Stimulated activated CD8-positive, alpha-beta memory T cell treated with anti-CD3 and anti-CD28 coated beads, Interleukin-7, amount 100 ng/mL, for 48 hours (primary cell): Measurements from ENCODE around the gene ELMO2.

ENCODE experiments used
- DNase-seq, 2 donors: peaks; one replicate each; pipeline ENCODE4 v3.0.0-alpha.2; 2020; ENCODE audit warnings: low read depth in 1 of 2; ENCODE audit errors: extremely low read depth in 1 of 2

The ELMO2 gene

DNA sequence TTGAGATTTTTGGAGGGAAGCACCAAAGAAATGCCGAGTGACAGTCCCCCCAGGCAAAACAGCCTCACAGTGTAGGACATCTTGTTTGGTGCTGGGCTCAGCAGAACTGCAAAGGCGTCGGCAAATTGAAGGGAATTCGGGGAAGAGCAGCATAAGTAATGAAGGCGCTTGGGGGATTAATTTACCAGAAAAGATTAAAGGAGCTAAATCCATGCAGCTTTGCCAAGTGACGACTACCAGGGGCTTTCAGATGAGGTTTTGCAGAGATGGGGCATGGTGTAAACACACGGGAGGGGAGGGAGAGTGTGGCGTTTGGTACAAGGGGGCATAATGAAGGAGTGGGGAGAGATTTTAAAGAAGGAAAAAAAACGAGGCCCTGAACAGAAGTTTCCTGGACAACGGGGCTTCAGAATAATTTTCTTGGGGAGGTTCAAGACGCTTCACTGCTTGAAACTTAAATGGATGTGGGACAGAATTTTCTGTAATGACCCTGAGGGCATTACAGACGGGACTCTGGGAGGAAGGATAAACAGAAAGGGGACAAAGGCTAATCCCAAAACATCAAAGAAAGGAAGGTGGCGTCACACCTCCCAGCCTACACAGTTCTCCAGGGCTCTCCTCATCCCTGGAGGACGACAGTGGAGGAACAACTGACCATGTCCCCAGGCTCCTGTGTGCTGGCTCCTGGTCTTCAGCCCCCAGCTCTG, 52.8 kb downstream of the ELMO2 start:
- DNase-seq = no peak

DNA sequence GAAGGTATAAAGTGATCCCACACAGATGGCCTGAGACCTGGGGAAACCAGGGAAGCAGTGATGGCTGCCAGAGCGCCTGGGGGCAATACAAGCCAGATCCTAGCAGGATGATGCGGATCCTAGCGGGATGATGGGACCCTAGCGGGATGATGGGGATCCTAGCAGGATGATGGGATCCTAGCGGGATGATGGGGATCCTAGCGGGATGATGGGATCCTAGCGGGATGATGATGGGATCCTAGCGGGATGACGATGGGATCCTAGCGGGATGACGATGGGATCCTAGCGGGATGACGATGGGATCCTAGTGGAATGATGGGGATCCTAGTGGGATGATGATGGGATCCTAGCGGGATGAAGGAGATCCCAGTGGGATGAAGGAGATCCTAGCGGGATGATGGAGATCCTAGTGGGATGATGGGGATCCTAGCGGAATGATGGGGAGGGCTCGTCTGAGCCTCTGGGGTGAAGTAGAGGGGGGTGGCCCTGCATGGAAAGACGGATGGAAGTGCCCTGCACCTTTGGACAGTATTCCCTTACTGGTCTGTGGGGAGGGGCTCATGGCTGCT, 54.0 kb downstream of the ELMO2 start:
- no peak for DNase-seq

DNA sequence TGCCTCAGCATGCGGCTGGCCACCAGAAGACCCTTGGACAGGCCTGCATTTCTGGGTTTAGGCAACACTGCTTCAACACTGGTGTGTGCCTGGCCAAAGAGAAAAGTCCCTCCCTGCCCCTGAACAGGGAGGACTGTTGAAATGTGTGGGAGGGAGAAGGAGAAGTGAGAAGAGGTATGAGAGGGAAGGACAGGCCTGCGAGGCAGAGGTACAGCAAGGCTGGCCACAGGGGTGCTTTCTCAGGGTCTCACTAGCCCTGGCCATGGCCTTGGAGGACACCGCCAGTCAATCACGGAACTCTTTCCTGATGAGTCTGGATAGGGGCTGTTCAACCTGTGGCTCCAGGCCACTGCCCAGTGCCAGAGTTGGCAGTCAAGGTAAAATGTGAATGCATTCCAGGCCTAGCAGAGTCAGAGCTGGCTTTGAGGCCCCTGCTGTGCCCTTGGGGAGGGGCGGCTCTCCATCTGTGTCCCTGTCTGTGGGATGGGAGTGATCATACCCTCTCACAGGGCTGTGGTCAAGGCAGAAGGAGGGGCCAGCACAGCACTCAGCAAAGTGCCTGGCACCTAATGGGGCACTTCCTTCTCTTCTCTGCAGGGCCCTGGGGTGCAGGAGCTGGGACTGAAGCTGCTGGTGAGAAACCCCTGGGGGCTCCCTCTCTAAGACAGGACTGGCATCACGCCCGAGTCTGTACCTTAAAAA, 54.9 kb downstream of the ELMO2 start:
- no peak for DNase-seq

DNA sequence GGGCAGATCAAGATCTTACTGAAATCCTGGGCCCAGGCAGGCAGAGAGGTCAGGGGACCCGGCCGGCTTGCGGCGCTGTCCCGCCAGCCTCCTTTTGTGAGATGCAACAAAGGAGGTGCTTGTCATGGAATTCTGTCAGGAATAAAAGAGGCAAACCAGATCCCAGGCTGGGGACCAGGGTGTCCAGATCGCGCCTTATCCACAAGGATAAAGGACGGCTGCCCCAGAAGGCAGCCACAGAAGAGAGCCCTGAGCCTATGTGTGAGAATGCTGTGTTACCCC, 55.5 kb downstream of the ELMO2 start:
- no peak for DNase-seq

DNA sequence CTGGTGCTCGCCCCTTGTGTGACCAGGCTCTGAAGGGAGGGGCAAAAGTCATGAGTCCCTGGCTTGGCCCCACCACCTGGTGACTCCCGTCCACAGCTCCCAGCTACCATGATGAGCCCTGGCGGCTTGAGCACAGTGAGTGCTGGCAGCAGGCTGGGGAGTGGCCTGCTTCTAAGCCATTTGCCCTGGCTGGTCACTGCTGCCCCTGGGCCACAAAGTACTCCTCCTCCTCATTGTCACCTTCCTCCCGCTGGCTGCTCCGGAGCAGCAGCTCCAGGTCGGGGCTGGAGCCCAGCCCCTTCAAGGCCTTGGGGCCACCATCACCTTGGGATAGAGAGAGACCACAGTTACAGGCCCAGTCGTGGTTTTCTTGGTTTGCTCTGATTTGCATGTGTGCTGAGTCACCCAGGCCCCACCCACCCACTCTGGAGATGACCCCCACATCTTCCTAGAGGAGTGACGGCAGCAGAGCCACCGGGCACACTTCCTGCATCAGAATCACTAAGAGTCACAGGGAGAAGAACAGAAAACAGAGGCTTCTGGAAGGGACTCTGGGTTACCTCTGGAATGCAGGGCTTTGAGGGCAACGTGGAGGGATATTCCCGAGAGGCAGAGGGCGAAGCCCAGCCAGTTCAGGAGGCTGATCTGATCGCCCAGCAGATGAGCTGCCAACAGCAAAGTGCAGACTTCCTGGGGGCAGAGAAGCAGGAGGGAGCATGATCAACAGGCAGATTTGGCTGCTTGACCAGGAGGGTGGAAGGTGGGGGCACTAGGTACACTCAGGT, 56.0 kb downstream of the ELMO2 start:
- DNase-seq = no peak

DNA sequence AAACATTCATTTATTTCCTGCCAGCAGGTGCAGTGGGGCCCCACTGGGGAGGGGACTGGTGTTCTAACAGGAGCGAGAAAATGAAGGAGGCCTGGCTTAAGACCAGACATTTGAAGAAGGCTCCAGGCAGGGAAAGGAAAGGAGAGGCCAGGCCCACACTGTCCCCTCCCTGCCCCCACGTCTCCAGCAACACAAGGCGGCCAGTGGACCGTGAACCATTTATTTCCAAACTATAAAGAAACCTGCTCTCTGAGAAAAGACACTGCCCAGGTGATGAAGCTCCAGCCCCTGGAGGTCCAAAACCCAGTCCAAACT, 56.7 kb downstream of the ELMO2 start:
- DNase-seq = no peak

DNA sequence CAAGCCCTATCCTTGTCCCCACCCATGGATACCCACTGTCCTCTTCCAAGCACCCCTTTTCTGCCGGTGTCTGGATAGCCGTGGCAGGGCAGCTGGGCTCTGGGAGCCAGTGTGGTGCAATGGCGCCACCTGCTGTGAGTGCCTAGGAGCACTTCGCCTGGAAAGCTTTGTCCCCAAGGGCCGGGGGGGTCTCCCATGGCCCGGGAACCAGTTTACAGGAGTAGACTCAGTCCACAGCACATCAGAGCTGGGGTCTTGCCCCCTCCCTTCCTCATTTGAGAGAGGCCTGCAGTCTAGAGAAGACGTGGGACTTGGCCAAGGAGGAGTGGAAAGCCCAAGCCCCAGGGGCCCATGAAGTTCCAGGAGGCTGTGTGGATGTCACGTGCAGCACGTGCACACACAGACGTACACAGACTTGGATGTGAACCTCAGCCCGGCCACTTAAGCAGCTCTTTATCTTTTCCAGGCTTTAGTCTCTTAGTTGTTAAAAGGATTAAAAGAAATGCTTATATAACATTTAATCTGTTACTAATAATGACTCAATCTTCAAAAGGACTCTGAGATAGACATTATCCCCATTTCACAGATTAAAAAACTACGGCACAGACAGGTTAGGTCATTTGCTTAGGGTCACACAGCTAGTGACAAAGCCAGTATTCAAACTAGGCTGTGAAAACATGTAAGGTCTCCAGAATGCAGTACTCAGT, 57.2 kb downstream of the ELMO2 start:
- peak in 1 of 2 donors; percentile 19 for DNase-seq

DNA sequence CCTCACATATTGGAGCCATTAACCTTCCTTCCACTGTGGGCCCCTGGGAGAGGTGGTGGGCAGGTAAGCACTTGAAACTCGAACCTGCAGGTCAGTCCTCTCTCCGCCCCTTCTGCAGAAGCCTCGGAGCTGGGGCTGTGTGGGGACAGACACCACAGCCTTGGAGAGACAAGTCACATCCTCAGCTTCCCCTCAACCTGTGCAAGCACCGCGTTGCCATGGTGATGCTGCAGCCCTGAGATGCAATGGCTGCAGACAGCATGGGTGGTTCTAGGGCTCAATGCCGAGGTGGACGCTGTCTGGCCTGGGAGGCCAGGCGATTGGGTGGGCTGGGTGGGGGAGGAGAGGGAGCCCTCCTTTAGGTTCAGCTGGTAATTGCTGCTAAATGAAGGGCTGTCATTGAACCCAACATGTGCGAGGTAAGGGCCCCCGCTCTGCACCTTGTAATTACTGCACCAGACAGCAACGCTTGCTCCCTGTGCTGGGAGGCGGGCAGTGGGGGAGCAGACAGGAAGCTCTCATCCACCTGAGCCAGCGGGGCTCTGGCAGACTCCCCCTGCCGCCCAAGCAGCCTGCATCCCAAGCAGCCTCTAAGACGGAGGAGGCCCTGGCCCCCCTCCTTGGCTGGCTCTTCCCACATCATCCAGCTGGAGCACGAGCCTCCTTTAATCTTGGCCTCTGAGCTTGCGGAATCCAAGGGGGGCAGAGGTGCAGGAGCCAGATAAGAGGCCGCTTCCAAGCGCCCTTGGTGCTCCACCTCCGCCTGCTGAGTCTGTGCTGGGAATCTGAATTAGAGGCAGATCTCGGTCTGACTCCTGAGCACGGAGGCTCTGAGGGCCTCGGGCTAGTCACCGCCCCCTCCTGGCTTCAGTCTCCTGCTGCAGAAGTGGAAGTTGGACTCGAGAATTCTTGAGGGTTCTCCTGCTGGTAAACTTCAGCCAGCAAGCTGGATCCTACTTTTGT, 58.3 kb downstream of the ELMO2 start:
- DNase-seq = no peak

DNA sequence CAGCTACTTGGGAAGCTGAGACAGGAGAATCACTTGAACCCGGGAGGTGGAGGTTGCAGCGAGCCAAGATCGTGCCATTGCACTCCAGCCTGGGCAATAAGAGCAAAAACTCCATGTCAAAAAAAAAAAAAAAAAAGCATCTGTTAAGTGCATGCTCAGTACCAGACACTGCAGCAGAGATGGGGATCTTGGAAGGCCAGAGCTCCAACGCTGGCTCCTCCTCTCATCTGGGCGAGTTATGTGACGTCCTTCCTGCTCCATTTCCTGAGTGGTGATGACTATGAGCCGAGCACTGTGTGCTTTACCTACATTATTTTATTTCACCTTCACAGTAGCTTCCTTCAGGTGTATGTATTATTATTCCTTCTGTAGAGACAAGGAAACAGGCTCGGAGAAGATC, 59.6 kb downstream of the ELMO2 start:
- no peak for DNase-seq

DNA sequence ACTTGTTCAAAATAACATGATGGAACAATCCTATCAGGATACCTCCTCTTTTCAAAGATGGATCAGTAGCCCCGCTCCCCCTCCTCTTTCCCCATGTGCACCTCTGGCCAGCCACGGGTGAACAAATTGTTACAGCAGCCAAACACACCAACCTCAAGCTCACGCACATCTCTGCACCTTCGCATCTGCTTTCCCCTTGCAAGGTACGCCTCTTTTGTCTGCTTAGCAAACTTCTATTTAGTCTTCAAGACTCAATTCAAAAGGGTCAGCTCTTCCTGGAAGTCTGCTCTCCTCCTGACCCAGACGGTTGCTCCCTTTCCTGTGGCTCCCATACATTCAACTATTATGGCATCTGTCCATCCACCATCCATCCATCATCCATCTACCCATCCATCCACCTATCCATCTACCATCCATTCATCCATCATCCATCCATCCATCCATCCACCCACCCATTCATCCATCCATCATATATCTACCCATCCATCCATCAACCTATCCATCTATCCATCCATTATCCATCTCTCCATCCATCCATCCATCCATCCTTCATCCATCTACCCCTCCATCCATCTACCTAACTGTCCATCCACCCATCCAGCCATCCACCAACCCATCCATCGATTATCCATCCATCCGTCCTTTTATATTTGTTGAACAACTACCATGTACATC, 61.8 kb downstream of the ELMO2 start:
- DNase-seq = no peak

DNA sequence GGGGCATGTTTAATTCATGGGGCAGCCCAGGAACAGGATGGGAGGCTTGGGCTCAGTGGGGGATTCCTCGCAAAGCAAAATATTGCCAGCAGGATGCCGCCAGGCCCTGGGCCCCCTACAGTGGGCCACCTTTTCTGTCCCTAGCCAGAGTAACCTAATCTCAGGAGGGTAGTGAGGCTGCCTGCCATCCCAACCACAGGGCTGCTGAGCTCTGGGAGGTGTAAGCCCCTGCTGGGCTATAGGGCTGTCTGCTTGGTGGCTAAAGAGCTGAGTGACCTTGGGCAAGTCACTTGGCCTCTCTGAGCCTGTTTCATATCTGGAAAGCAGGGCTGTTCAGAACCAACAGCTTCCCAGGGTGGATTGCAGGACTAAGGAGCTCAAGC, 62.4 kb downstream of the ELMO2 start:
- DNase-seq = no peak

DNA sequence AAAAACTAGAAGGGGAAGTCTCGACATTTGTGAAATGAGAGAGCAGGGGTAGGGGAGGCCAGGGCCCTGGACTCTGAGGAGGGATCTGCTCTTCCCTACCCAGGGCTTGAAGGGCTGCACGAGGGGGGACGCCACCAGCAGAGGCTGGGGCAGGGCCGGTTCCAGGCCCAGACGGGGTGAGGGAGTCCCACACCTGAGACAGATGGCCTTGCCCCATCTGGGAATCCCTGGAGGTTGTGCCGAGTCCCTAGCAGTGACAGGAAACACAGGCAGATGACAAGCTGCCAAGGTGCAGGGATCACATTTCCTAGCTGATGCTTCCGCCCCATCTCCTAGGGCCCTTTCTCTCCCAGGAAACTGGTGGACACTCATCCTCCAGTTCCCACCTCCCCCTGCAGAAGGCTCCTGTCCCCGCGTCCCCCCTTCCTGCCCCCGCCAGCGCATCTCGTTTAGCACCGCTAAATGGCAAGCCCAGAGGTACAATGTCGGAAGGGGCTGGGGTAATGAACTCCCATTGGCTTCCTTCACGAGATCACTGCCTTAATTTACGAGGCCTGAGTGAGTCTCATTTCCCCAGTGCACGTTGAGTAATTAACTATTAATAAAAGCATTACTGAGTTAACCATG, 63.0 kb downstream of the ELMO2 start:
- no peak for DNase-seq

DNA sequence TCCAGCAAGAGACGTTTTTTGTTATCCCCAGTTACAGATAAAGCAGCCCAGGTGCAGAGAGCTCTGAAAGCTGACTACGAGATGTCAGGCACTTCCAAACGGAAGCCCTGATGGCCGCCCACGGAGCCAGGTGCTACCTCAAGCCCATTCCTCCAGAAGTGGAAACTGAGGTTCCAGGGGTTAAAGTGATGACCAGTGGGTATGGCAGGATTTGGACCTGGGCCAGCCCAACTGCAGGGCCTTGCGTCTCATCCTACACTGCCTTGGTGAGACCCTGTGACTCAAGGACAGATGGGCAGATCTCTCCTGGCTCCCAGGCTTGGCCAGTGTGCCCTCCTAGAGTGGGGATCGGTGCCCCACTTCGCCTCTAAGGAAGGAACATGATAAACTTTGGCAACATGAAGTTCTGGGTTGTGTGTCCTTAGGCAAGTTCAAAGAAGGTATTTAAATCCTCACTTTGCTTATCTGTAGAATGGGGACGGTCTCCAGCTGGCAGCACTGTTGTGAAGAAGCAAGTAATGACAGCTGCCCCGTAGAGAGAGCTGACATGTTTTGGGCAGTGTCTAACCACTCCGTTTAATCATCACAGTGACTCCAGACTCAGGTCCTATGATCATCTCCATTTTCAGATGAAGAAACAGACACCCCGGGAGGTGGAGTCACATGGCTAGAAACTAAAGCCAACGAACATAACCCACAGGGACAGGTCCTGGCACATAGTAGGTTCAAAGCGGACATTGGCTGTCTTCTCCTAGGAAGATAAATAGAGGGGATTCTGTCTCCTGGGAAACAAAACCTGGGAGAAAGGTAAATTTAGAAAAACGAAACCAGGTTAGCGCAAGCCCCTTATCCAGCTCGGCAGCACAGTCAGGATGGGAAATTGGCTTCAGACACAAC, 63.7 kb downstream of the ELMO2 start:
- no peak for DNase-seq

DNA sequence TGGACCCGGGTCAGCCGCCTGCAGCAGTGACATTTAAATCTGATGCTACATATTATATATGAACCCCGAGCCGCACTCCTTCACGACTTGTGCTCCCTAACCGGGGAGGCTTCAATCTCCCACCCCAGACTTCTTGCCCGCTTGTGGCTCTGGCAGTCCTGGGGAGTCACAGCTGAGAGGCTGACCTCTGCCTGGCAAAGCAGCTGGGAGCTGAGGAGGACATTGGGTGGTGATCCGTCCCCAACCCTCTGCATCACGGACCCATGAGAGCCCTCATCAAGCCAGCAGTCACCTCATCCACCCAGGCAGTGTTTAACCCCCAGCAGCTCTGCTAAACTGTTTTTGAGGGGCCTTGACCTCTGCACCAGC, 64.4 kb downstream of the ELMO2 start:
- no peak for DNase-seq

DNA sequence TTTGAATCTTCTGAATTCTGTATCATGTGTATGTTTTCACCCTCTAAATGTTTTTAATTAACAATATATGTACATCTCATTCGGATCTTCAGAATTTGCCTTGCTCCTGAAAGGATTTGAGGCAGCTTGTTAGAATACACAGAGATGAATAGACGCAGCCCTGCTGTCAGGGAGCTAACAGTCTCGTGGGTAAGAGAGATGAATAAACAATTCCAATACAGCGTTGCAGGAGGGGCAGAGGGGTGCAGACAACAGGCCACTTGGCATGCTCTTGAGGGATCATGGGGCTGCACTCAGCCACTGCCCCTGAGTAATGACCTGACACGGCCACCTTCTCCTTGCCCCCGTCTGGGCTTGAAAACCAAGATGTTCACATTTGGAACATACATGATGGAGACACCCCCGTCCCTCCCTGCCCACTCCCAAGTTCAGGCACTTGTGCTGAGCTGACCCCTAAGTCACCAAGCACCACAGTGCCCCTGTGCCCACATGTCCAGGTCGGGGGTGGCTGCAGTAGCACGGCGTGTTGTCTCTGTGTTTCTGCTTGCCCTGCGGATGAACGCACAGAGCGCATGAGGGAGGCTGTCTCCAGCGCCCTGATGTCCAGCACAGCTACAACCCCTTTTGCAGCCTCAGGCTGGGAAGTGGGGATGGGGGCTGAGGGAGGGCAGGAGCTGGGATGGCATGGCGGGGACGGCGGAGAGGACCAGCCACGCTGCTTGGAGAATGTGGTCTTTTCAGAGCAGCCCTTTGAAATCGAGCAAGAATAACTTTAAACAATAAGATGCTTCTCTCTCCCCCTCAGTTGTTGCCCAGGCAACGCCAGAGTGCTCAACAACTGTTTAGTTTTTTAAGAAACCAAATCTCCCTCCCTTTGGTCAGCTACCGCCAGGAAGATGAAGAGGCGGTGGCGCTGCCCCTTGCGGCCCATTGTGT, 65.1 kb downstream of the ELMO2 start:
- no peak for DNase-seq

DNA sequence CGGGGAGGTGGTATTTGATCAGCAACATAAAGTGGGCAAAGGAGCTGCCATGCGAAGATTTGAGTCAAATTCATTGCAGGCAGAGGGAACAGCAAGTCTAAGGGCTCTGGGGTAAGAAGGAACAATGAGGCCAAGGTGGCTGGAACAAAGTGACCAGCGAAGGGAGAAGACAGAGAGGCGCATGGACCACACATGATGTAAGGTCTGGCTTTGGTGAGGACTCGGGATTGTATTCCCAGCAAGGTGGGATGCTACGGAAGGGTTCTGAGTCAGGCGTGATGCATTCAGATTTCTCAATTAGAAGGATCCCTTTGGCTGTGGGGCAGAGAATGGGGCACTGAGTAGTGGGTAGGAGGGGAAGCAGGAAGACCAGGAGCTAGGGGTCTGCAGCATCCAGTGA, 67.4 kb downstream of the ELMO2 start:
- no peak for DNase-seq

DNA sequence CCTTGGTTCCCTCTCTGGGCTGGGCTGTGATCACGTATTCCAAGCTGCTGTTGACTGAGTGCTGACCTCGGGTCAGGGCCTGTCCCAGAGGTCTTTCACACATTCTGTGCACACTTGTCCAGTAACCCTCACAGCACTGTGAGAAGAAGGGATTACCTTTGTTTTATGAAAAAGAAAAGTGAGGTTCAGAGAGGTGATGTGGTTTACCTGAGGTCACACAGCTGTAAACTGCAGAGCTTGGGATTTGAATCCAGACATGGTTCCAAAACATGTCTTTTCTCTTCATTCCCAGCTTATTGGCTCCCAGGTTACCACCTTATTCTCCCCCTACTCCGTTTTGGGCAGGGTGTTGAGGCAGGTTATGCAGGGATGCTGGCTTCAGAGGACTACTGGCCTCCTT, 69.7 kb downstream of the ELMO2 start:
- DNase-seq = no peak
